Activated CD4-positive, alpha-beta T cell treated with anti-CD3 and anti-CD28 coated beads for 36 hours (primary cell): Measurements from ENCODE around the gene MYO18A. TPM values are rescaled to one million over a fixed set of nuclear protein-coding genes. Genes with fewer than 3 reads are reported as not detected.

Source experiments
- ATAC-seq: fragments of 200-7000 bp; cut with Tn5 transposase; one replicate; pipeline ENCODE4 v1.10.0; 2021; ENCODE audit warnings: mild to moderate bottlenecking, moderate library complexity
- CTCF ChIA-PET: fragments of 350-600 bp; sonication (Branson Sonifier 250); formaldehyde crosslinking; loops from one replicate; lab custom pipeline; 2021; ENCODE audit warnings: antibody characterized with exemption; lab: Charles Lee
- POLR2A ChIA-PET: fragments of 350-600 bp; sonication (Branson Sonifier 250); formaldehyde crosslinking; loops from one replicate; lab custom pipeline; 2021; ENCODE audit warnings: antibody characterized with exemption, inconsistent platforms; lab: Charles Lee
- DNase-seq: peaks from one replicate; pipeline ENCODE4 v3.0.0-alpha.2; 2020
- H3K27ac Mint-ChIP-seq: one replicate; pipeline ENCODE4 v1.8.0; 2021; ENCODE audit warnings: mixed read lengths
- H3K27me3 Mint-ChIP-seq: one replicate; pipeline ENCODE4 v1.8.0; 2021; ENCODE audit warnings: mixed read lengths
- H3K36me3 Mint-ChIP-seq: one replicate; pipeline ENCODE4 v1.8.0; 2021; ENCODE audit warnings: low read depth, mixed read lengths
- H3K4me1 Mint-ChIP-seq: one replicate; pipeline ENCODE4 v1.8.0; 2021; ENCODE audit warnings: mixed read lengths
- H3K4me3 Mint-ChIP-seq: one replicate; pipeline ENCODE4 v1.8.0; 2021; ENCODE audit warnings: mild to moderate bottlenecking, moderate library complexity, mixed read lengths
- H3K9me3 Mint-ChIP-seq: one replicate; pipeline ENCODE4 v1.8.0; 2021; ENCODE audit warnings: low read depth, mixed read lengths
- intact Hi-C, 2 experiments: fragments of 100-400 bp; cut with DNase I in 1 of 2; cut with micrococcal nuclease in 1 of 2; formaldehyde crosslinking; loops; one replicate each; pipeline versions ENCODE4 v1.14.2 to v1.15.1; 2022 to 2024; cut with DNase I, micrococcal nuclease
- total RNA-seq, 2 experiments: library from RNA; stranded (reverse); gene quantifications; one replicate each; pipeline ENCODE4 v1.2.3, GENCODE V29; 2021

MYO18A gene
- total RNA-seq, 2 experiments from 2014 or later: 31.9 to 38.2 TPM

- POLR2A ChIA-PET: no interaction called here
Observed at GRCh38 chr17:29165261-29165660, 14.9 kb downstream of the MYO18A start.

GRCh38 chr17:29163563-29163962, 16.6 kb downstream of the MYO18A start:
- DNase-seq: no peak
- ChIA-PET POLR2A (interaction anchor here (1.5 kb wide), 1 partner anchor 15 kb away, joined by 3 read pairs; no protein-coding TSS in a partner anchor), CTCF (interaction anchor here (1.1 to 1.6 kb wide), 5 partner anchors 14 to 56 kb away, joined by 3 to 6 read pairs (median 5); no protein-coding TSS in a partner anchor)
- intact Hi-C loops: no loop called here
- H3K36me3 Mint-ChIP-seq: peaks cover 2% of the 10 kb centered on the region
- H3K27ac Mint-ChIP-seq: no peak overlapping the region
- no peaks in the 10 kb centered on the region for H3K9me3 Mint-ChIP-seq
- no peak for ATAC-seq
- H3K27me3 Mint-ChIP-seq: no peaks in the 10 kb centered on the region
- H3K4me1 Mint-ChIP-seq: peaks cover 5% of the 10 kb centered on the region
- H3K4me3 Mint-ChIP-seq: no peak overlapping the region

More at GRCh38 chr17:29165261-29165660, 14.9 kb downstream of the MYO18A start:
- DNase-seq (no peak), ATAC-seq (no peak)
- Mint-ChIP-seq H3K27ac (no peak overlapping the region), H3K4me3 (no peak overlapping the region), H3K36me3 (peaks cover 2% of the 10 kb centered on the region), H3K27me3 (no peaks in the 10 kb centered on the region), H3K9me3 (no peaks in the 10 kb centered on the region), H3K4me1 (no peaks in the 10 kb centered on the region)
- intact Hi-C loops: no loop called here
- CTCF ChIA-PET: interaction anchor here (0.5 to 2.0 kb wide), 7 partner anchors 11 to 1532 kb away, joined by 3 to 8 read pairs (median 3); partner anchors contain the start of gene MYO18A

- ATAC-seq: no peak
- no peak for DNase-seq
- Mint-ChIP-seq H3K27me3 (no peaks in the 10 kb centered on the region), H3K9me3 (no peaks in the 10 kb centered on the region), H3K36me3 (peaks cover 2% of the 10 kb centered on the region), H3K27ac (no peak overlapping the region), H3K4me1 (peaks cover 5% of the 10 kb centered on the region), H3K4me3 (no peak overlapping the region)
- ChIA-PET POLR2A (interaction anchor here (1.5 kb wide), 1 partner anchor 14 kb away, joined by 3 read pairs; no protein-coding TSS in a partner anchor), CTCF (interaction anchor here (0.5 to 1.6 kb wide), 6 partner anchors 14 to 56 kb away, joined by 3 to 5 read pairs (median 4); no protein-coding TSS in a partner anchor)
- intact Hi-C loops: no loop called here
Observed at GRCh38 chr17:29162909-29163341, 17.3 kb downstream of the MYO18A start.

GRCh38 chr17:29162082-29162908, 17.9 kb downstream of the MYO18A start:
- no peak overlapping the region for H3K4me3 Mint-ChIP-seq
- no peaks in the 10 kb centered on the region for H3K27me3 Mint-ChIP-seq
- peaks cover 2% of the 10 kb centered on the region for H3K36me3 Mint-ChIP-seq
- intact Hi-C loops: no loop called here
- ChIA-PET CTCF (interaction anchor here (0.5 to 1.4 kb wide), 4 partner anchors 13 to 45 kb away, joined by 3 to 5 read pairs (median 4); no protein-coding TSS in a partner anchor), POLR2A (interaction anchor here (1.5 kb wide), 1 partner anchor 14 kb away, joined by 3 read pairs; no protein-coding TSS in a partner anchor)
- no peak for DNase-seq
- peaks cover 5% of the 10 kb centered on the region for H3K4me1 Mint-ChIP-seq
- no peaks in the 10 kb centered on the region for H3K9me3 Mint-ChIP-seq
- H3K27ac Mint-ChIP-seq: no peak overlapping the region
- ATAC-seq: no peak

- ATAC-seq (no peak), DNase-seq (no peak)
- Mint-ChIP-seq H3K9me3 (no peaks in the 10 kb centered on the region), H3K4me1 (peaks cover 16% of the 10 kb centered on the region), H3K4me3 (no peak overlapping the region), H3K36me3 (no peaks in the 10 kb centered on the region), H3K27ac (no peak overlapping the region), H3K27me3 (no peaks in the 10 kb centered on the region)
- intact Hi-C loops: no loop called here
- POLR2A ChIA-PET: no interaction called here
- CTCF ChIA-PET: interaction anchor here (1.3 to 1.5 kb wide), 3 partner anchors 11 to 17 kb away, joined by 3 read pairs; no protein-coding TSS in a partner anchor
Observed at GRCh38 chr17:29160253-29160652, 19.9 kb downstream of the MYO18A start.

- Mint-ChIP-seq H3K4me1 (peaks cover 24% of the 10 kb centered on the region), H3K9me3 (no peaks in the 10 kb centered on the region), H3K27ac (peak overlapping the region; percentile 7), H3K36me3 (no peaks in the 10 kb centered on the region), H3K4me3 (no peak overlapping the region), H3K27me3 (no peaks in the 10 kb centered on the region)
- DNase-seq: no peak
- intact Hi-C loops: no loop called here
- ChIA-PET POLR2A (no interaction called here), CTCF (interaction anchor here (0.6 to 1.5 kb wide), 4 partner anchors 14 to 40 kb away, joined by 3 read pairs; partner anchors contain the start of gene MYO18A)
- ATAC-seq: no peak
Observed at GRCh38 chr17:29159306-29159860, 20.8 kb downstream of the MYO18A start.

- Mint-ChIP-seq H3K9me3 (no peaks in the 10 kb centered on the region), H3K4me1 (peaks cover 31% of the 10 kb centered on the region), H3K27ac (no peak overlapping the region), H3K36me3 (no peaks in the 10 kb centered on the region), H3K4me3 (no peak overlapping the region), H3K27me3 (no peaks in the 10 kb centered on the region)
- POLR2A ChIA-PET: no interaction called here
- CTCF ChIA-PET: interaction anchor here (0.7 to 2.6 kb wide), 3 partner anchors 10 to 22 kb away, joined by 3 to 9 read pairs (median 3); partner anchors contain the start of gene MYO18A
- DNase-seq: no peak
- intact Hi-C loops: no loop called here
- no peak for ATAC-seq
Observed at GRCh38 chr17:29158488-29159275, 21.5 kb downstream of the MYO18A start.

- Mint-ChIP-seq H3K27me3 (no peaks in the 10 kb centered on the region), H3K4me1 (peaks cover 32% of the 10 kb centered on the region), H3K36me3 (no peaks in the 10 kb centered on the region), H3K9me3 (no peaks in the 10 kb centered on the region), H3K4me3 (no peak overlapping the region), H3K27ac (no peak overlapping the region)
- intact Hi-C loops: no loop called here
- DNase-seq: no peak
- ChIA-PET CTCF (interaction anchor here (0.7 to 2.6 kb wide), 2 partner anchors 10 to 12 kb away, joined by 3 to 9 read pairs; no protein-coding TSS in a partner anchor), POLR2A (no interaction called here)
- ATAC-seq: no peak
Observed at GRCh38 chr17:29158096-29158487, 22.1 kb downstream of the MYO18A start.

GRCh38 chr17:29157310-29157709, 22.9 kb downstream of the MYO18A start:
- no peak overlapping the region for H3K27ac Mint-ChIP-seq
- no peaks in the 10 kb centered on the region for H3K27me3 Mint-ChIP-seq
- no peaks in the 10 kb centered on the region for H3K9me3 Mint-ChIP-seq

GRCh38 chr17:29156781-29157180, 23.4 kb downstream of the MYO18A start:
- DNase-seq (no peak), ATAC-seq (no peak)
- POLR2A ChIA-PET: interaction anchor here (0.9 kb wide), 1 partner anchor 20 kb away, joined by 3 read pairs; no protein-coding TSS in a partner anchor
- Mint-ChIP-seq H3K4me3 (no peak overlapping the region), H3K27ac (peak overlapping the region; percentile 40), H3K4me1 (peaks cover 32% of the 10 kb centered on the region), H3K9me3 (no peaks in the 10 kb centered on the region), H3K27me3 (no peaks in the 10 kb centered on the region), H3K36me3 (no peaks in the 10 kb centered on the region)
- CTCF ChIA-PET: interaction anchor here (0.6 to 21.7 kb wide), 3 partner anchors 8 to 39 kb away, joined by 3 to 300 read pairs (median 9); partner anchors contain the start of gene MYO18A
- intact Hi-C loops: no loop called here

More at GRCh38 chr17:29157310-29157709, 22.9 kb downstream of the MYO18A start:
- Mint-ChIP-seq H3K36me3 (no peaks in the 10 kb centered on the region), H3K4me1 (peaks cover 32% of the 10 kb centered on the region), H3K4me3 (no peak overlapping the region)
- intact Hi-C loops: no loop called here
- ATAC-seq: no peak
- ChIA-PET POLR2A (no interaction called here), CTCF (interaction anchor here (2.6 to 21.7 kb wide), 2 partner anchors 9 to 21 kb away, joined by 9 to 300 read pairs; partner anchors contain the start of gene MYO18A)
- no peak for DNase-seq
